CD4-positive, CD25-positive, alpha-beta regulatory T cell (primary cell): ENCODE results near the gene EGLN1. TPM values are rescaled to one million over a fixed set of nuclear protein-coding genes. Genes with fewer than 3 reads are reported as not detected.
A peak's percentile ranks its signal among the peaks of the same experiment; 100 is the strongest.
"Not testable (repeated sequence)": the region's sequence is repeated elsewhere in the genome, so short reads cannot be mapped to it uniquely, and the experiment has no call there.

ENCODE experiments used
- ATAC-seq, 2 donors: fragments of 150-1000 bp; cut with Tn5 transposase; one replicate each; pipeline ENCODE4 v1.10.0; 2021; ENCODE audit warnings: low read depth in 2 of 2, moderate number of reproducible peaks in 2 of 2, moderate library complexity in 1 of 2
- DNase-seq, 3 donors: peaks; one replicate each; pipeline versions ENCODE4 v3.0.0 to v3.0.0-alpha.2; 2012 to 2022; ENCODE audit warnings: mixed read lengths in 1 of 3
- H3K27ac ChIP-seq: one replicate; pipeline ENCODE4 v1.7.0; 2013; ENCODE audit warnings: mild to moderate bottlenecking, low read length; ENCODE audit not compliant: insufficient read depth, poor library complexity, severe bottlenecking
- H3K27me3 ChIP-seq: one replicate; pipeline ENCODE4 v1.7.0; 2013; ENCODE audit warnings: low read length; ENCODE audit not compliant: control insufficient read depth, insufficient read depth
- H3K36me3 ChIP-seq: one replicate; pipeline ENCODE4 v1.7.0; 2013; ENCODE audit warnings: mild to moderate bottlenecking, low read length, moderate library complexity; ENCODE audit not compliant: control insufficient read depth, insufficient read depth
- H3K4me1 ChIP-seq: 2 replicates; pipeline ENCODE4 v1.7.0; 2013; ENCODE audit warnings: mild to moderate bottlenecking, low read length; ENCODE audit not compliant: insufficient read depth, control insufficient read depth, poor library complexity, severe bottlenecking
- H3K4me3 ChIP-seq: one replicate; pipeline ENCODE4 v1.7.0; 2013; ENCODE audit warnings: low read depth, mild to moderate bottlenecking, low read length, moderate library complexity
- H3K9me3 ChIP-seq, 2 experiments: 1 replicate in 1 of 2; 2 replicates in 1 of 2; pipeline ENCODE4 v1.7.0; 2013; ENCODE audit warnings: low read length in 2 of 2, mild to moderate bottlenecking in 1 of 2, moderate library complexity in 1 of 2; ENCODE audit not compliant: control insufficient read depth in 2 of 2
- H3K27ac Mint-ChIP-seq, 3 donors: one replicate each; pipeline ENCODE4 v1.8.0; 2020 to 2022; ENCODE audit warnings: mild to moderate bottlenecking in 3 of 3, mixed read lengths in 3 of 3, moderate library complexity in 2 of 3
- H3K27me3 Mint-ChIP-seq: one replicate; pipeline ENCODE4 v1.8.0; 2022; ENCODE audit warnings: mild to moderate bottlenecking, mixed read lengths
- H3K36me3 Mint-ChIP-seq: one replicate; pipeline ENCODE4 v1.8.0; 2020; ENCODE audit warnings: mixed read lengths
- H3K4me1 Mint-ChIP-seq, 4 donors: one replicate each; pipeline ENCODE4 v1.8.0; 2020 to 2022; ENCODE audit warnings: mixed read lengths in 4 of 4, mild to moderate bottlenecking in 1 of 4
- H3K4me3 Mint-ChIP-seq, 4 donors: one replicate each; pipeline ENCODE4 v1.8.0; 2020 to 2022; ENCODE audit warnings: mild to moderate bottlenecking in 4 of 4, mixed read lengths in 4 of 4, moderate library complexity in 3 of 4
- H3K9me3 Mint-ChIP-seq, 7 donors: one replicate each; pipeline ENCODE4 v1.8.0; 2020 to 2022; ENCODE audit warnings: mixed read lengths in 7 of 7, mild to moderate bottlenecking in 3 of 7, moderate library complexity in 2 of 7
- polyA plus RNA-seq, 4 donors: library from polyadenylated mRNA; unstranded; fragments of 300-500 nt; fragmentation: Illumina TruSeq; gene quantifications; one replicate each; pipeline ENCODE4 v1.2.3, GENCODE V29; 2021
- total RNA-seq: library from RNA; stranded (reverse); gene quantifications from one replicate; pipeline ENCODE4 v1.2.3, GENCODE V29; 2022

Gene EGLN1
- total and polyA plus RNA-seq, 5 donors from 2014 or later = 18.4 to 31.6 (median 21.7) TPM

DNA sequence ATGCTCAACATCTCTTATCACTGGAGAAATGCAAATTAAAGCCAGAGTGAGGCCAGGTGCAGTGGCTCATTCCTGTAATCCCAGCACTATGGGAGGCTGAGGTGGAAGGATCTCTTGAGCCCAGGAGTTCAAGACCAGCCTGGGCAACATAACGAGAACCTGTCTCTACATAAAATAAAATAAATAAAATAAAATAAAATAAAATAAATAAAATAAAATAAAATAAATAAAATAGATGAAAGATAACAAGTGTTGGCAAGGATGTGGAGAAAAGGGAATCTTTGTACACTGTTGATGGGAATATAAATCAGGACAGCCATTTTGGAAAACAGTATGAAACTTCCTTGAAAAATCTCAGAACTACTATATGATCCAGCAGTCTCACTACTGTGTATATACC, 37.4 kb upstream of the EGLN1 start:
- peaks cover 78% of the 10 kb centered on the region for H3K27me3 Mint-ChIP-seq
- Histone ChIP-seq H3K27me3 (peaks cover 26% of the 10 kb centered on the region), H3K4me1 (peaks cover 11% of the 10 kb centered on the region)
- ATAC-seq, H3K27ac ChIP-seq, H3K27ac Mint-ChIP-seq, H3K4me3 ChIP-seq, DNase-seq, H3K36me3 ChIP-seq, H3K36me3 Mint-ChIP-seq, H3K9me3 ChIP-seq, H3K4me3 Mint-ChIP-seq: not testable (repeated sequence)
- H3K4me1 Mint-ChIP-seq = peaks cover 13 to 19% (median 15%) of the 10 kb centered on the region in 4 donors
- H3K9me3 Mint-ChIP-seq = peaks cover 2 to 12% (median 8%) of the 10 kb centered on the region in 7 donors

DNA sequence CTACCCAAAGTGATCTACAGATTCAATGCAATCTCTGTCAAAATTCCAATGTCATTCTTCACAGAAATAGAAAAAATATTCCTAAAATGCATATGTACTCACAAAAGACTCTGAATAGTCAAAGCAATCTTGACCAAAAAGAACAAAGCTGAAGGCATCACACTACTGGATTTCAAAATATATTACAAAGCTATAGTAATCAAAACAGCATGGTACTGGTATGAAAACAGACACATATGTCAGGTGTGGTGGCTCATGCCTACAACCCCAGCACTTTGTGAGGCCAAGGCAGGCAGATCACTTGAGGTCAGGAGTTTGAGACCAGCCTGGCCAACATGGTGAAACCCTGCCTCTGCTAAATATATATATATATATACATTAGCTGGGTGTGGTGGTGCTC, 35.9 kb upstream of the EGLN1 start:
- not testable (repeated sequence) for ATAC-seq

DNA sequence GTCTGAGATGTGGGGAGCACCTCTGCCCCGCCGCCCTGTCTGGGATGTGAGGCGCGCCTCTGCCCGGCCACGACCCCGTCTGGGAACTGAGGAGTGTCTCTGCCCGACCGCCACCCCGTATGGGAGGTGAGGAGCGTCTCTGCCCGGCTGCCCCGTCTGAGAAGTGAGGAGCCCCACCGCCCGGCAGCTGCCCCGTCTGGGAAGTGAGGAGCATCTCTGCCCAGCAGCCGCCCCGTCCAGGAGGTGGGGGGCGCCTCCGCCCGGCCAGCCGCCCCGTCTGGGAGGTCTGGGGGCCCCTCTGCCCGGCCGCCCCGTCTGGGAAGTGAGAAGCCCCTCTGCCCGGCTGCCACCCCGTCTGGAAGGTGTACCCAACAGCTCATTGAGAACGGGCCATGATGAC, 32.0 kb upstream of the EGLN1 start:
- DNase-seq, H3K4me1 ChIP-seq, H3K4me3 Mint-ChIP-seq, H3K27ac ChIP-seq, H3K9me3 ChIP-seq, H3K36me3 ChIP-seq, H3K4me3 ChIP-seq, H3K27ac Mint-ChIP-seq, H3K4me1 Mint-ChIP-seq, H3K36me3 Mint-ChIP-seq, ATAC-seq: not testable (repeated sequence)
- Mint-ChIP-seq H3K9me3 (peaks cover 1 to 11% (median 8%) of the 10 kb centered on the region in 7 donors), H3K27me3 (peaks cover 83% of the 10 kb centered on the region)
- H3K27me3 ChIP-seq = peaks cover 12% of the 10 kb centered on the region

More for the DNA sequence above, 35.9 kb upstream of the EGLN1 start:
- not testable (repeated sequence) for DNase-seq, H3K36me3 ChIP-seq, H3K9me3 ChIP-seq, H3K4me3 ChIP-seq, H3K27ac ChIP-seq, H3K27ac Mint-ChIP-seq, H3K4me3 Mint-ChIP-seq, H3K36me3 Mint-ChIP-seq
- peaks cover 11% of the 10 kb centered on the region for H3K4me1 ChIP-seq
- H3K4me1 Mint-ChIP-seq = peaks cover 13 to 19% (median 14%) of the 10 kb centered on the region in 4 donors
- H3K27me3 ChIP-seq = peaks cover 23% of the 10 kb centered on the region
- peaks cover 71% of the 10 kb centered on the region for H3K27me3 Mint-ChIP-seq
- peaks cover 3 to 10% (median 6%) of the 10 kb centered on the region in 7 donors for H3K9me3 Mint-ChIP-seq

DNA sequence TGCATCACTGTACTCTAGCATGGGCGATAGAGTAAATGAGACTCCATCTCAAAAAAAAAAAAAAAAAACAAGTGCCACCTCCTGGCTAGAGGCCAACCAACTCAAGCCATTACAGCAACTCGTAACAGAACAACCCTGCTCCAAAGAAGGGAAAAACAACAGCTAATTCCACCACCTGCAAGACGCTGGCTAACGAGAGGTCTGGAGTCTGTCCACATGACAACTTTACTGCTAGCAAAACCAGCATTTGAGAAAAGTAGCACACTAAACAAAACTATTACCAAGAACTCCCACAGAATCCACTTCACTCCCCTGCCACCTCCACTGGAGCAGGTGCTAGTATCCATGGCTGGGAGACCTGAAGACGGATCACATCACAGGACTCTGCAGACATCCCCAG, 24.1 kb upstream of the EGLN1 start:
- DNase-seq = no peak
- no peak overlapping the region for H3K27ac ChIP-seq
- H3K27ac Mint-ChIP-seq = peak overlapping the region in 1 of 3 donors; percentile 64
- peaks cover 58% of the 10 kb centered on the region for H3K27me3 Mint-ChIP-seq
- no peaks in the 10 kb centered on the region for H3K4me1 Mint-ChIP-seq
- peaks cover 0 to 10% of the 10 kb centered on the region in 2 experiments for H3K9me3 ChIP-seq
- no peak overlapping the region for H3K4me3 Mint-ChIP-seq
- peaks cover 3% of the 10 kb centered on the region for H3K36me3 Mint-ChIP-seq
- ATAC-seq = no peak
- H3K27me3 ChIP-seq = peaks cover 28% of the 10 kb centered on the region
- H3K9me3 Mint-ChIP-seq = peaks cover 0 to 20% (median 11%) of the 10 kb centered on the region in 7 donors
- no peaks in the 10 kb centered on the region for H3K4me1 ChIP-seq
- H3K4me3 ChIP-seq = no peak overlapping the region
- H3K36me3 ChIP-seq = no peaks in the 10 kb centered on the region

DNA sequence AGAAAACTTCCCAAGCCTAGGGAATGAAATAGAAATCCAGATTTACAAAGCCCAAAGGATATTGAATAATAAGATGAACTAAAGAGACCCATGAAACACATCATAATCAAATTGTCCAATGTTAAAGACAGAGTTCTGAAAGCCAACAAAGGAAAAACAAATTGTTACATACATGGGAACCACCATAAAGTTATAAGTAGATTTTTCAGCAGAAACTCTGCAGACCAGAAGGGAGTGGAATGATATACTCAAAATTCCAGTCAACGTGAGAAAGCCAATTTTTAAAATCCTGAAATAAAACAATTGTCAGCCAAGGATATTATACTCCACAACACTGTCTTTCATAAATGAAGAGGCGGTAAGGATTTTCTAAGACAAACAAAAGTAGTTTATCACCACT, 22.0 kb upstream of the EGLN1 start:
- H3K4me1 Mint-ChIP-seq = no peaks in the 10 kb centered on the region
- H3K9me3 Mint-ChIP-seq = peaks cover 0 to 20% (median 10%) of the 10 kb centered on the region in 7 donors
- H3K27ac Mint-ChIP-seq = no peak overlapping the region
- Histone ChIP-seq H3K4me1 (no peaks in the 10 kb centered on the region), H3K36me3 (no peaks in the 10 kb centered on the region), H3K27me3 (peaks cover 34% of the 10 kb centered on the region), H3K4me3 (no peak overlapping the region), H3K9me3 (peaks cover 0 to 10% of the 10 kb centered on the region in 2 experiments), H3K27ac (no peak overlapping the region)
- ATAC-seq = no peak
- DNase-seq = no peak
- H3K27me3 Mint-ChIP-seq = peaks cover 46% of the 10 kb centered on the region
- peaks cover 3% of the 10 kb centered on the region for H3K36me3 Mint-ChIP-seq
- H3K4me3 Mint-ChIP-seq = no peak overlapping the region

DNA sequence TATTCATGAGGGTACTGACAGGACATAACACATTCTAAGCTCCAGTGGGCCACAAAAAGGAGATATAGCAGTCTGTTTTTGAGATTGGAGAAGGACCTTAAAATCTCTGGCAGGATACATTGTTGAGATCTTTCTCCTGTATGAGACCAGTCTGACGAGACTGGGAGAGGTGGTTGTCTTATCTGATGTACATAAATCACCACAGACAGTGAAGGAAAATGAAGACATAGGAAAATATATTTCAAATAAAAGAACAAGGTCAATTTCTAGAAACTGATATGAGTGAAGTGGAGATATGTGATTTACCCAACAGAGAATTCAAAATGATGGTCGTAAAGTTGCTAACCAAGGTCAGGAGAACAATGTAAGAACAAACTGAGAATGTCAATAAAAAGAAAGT, 21.3 kb upstream of the EGLN1 start:
- no peak for ATAC-seq
- peaks cover 0 to 20% (median 10%) of the 10 kb centered on the region in 7 donors for H3K9me3 Mint-ChIP-seq
- no peak overlapping the region for H3K27ac Mint-ChIP-seq
- Histone ChIP-seq H3K27me3 (peaks cover 33% of the 10 kb centered on the region), H3K4me3 (no peak overlapping the region), H3K27ac (no peak overlapping the region), H3K36me3 (no peaks in the 10 kb centered on the region), H3K4me1 (no peaks in the 10 kb centered on the region), H3K9me3 (peaks cover 0 to 10% of the 10 kb centered on the region in 2 experiments)
- H3K36me3 Mint-ChIP-seq = peaks cover 3% of the 10 kb centered on the region
- DNase-seq = no peak
- H3K4me1 Mint-ChIP-seq = no peaks in the 10 kb centered on the region
- H3K27me3 Mint-ChIP-seq = peaks cover 43% of the 10 kb centered on the region
- H3K4me3 Mint-ChIP-seq = no peak overlapping the region

DNA sequence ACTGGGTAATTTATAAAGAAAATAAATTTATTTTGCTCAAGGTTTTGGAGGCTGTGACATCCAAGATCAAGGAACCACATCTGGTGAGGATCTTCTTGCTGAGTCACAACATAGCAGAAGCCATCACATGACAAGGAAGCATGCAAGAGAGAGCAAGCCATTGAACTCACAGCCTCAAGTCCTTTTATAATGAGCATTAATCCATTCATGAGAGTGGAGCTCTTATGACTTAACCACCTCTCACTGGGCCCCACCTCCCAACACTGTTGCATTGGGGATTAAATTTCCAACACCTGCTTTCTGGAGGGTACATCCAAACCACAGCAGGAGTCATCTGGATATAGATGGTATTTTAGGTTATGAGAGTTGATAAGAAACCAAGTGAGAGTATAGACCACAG, 20.6 kb upstream of the EGLN1 start:
- Histone ChIP-seq H3K4me3 (no peak overlapping the region), H3K9me3 (peaks cover 0 to 10% of the 10 kb centered on the region in 2 experiments), H3K36me3 (no peaks in the 10 kb centered on the region), H3K4me1 (no peaks in the 10 kb centered on the region), H3K27ac (no peak overlapping the region), H3K27me3 (peaks cover 33% of the 10 kb centered on the region)
- Mint-ChIP-seq H3K4me1 (no peaks in the 10 kb centered on the region), H3K9me3 (peaks cover 0 to 20% (median 10%) of the 10 kb centered on the region in 7 donors), H3K36me3 (peaks cover 3% of the 10 kb centered on the region), H3K4me3 (no peak overlapping the region), H3K27me3 (peaks cover 43% of the 10 kb centered on the region), H3K27ac (no peak overlapping the region)
- ATAC-seq (no peak), DNase-seq (no peak)

DNA sequence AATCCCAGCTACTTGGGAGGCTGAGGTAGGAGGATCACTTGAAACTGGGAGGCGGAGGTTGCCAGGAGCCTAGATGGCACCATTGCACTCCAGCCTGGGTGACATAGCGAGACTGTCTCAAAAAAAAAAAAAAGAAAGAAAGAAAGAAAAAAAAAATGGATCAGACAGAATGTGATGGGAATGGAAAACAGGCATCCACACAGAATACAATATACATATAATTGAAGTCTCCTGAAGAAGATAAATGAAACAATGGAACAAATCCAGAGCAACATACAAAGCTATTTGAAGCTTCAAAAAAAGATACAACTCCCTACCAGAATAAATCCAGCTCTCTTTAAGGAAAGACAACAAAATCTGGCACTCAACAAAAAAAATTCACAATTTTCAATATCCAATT, 10.9 kb upstream of the EGLN1 start:
- no peak for ATAC-seq
- Mint-ChIP-seq H3K36me3 (no peaks in the 10 kb centered on the region), H3K27ac (no peak overlapping the region), H3K4me1 (peaks cover 0 to 3% (median 0%) of the 10 kb centered on the region in 4 donors), H3K4me3 (no peak overlapping the region), H3K27me3 (peaks cover 60% of the 10 kb centered on the region), H3K9me3 (peaks cover 0 to 3% (median 0%) of the 10 kb centered on the region in 7 donors)
- H3K9me3 ChIP-seq = no peaks in the 10 kb centered on the region
- no peaks in the 10 kb centered on the region for H3K36me3 ChIP-seq
- H3K4me1 ChIP-seq = no peaks in the 10 kb centered on the region
- no peak overlapping the region for H3K27ac ChIP-seq
- H3K4me3 ChIP-seq = no peak overlapping the region
- no peak for DNase-seq
- peaks cover 4% of the 10 kb centered on the region for H3K27me3 ChIP-seq
